GM12878 (cell line): Measurements from ENCODE around the gene ARX. TPM values are rescaled to one million over a fixed set of nuclear protein-coding genes. Genes with fewer than 3 reads are reported as not detected.

ENCODE experiments used
- ATAC-seq: fragments of 200-7000 bp; cut with Tn5 transposase; 3 replicates; pipeline ENCODE4 v1.9.1; 2020; ENCODE audit warnings: mild to moderate bottlenecking, moderate library complexity
- BruUV-seq: library from RNA; stranded (reverse); fragments of 400-500 nt; replicated peaks from 2 replicates; lab custom pipeline; 2021; lab: Mats Ljungman, UMichigan
- CTCF ChIA-PET: fragments of 300-600 bp; sonication (Branson Sonifier 250); formaldehyde crosslinking; extraction: SDS; loops from one replicate; lab custom pipeline; 2021; ENCODE audit warnings: inconsistent platforms; lab: Yijun Ruan, JAX
- POLR2A ChIA-PET: fragments of 350-600 bp; formaldehyde crosslinking; extraction: SDS; loops from one replicate; lab custom pipeline; 2021; ENCODE audit warnings: inconsistent platforms; lab: Charles Lee
- RAD21 ChIA-PET: fragments of 300-600 bp; sonication (Branson Sonifier 250); formaldehyde crosslinking; loops from one replicate; lab custom pipeline; 2023; ENCODE audit warnings: antibody characterized with exemption; ENCODE audit not compliant: unreplicated experiment; lab: Charles Lee
- SMC1A ChIA-PET: fragments of 300-600 bp; sonication (Branson Sonifier 250); formaldehyde crosslinking; loops from one replicate; lab custom pipeline; 2023; ENCODE audit not compliant: unreplicated experiment, uncharacterized antibody; lab: Charles Lee
- DNase-seq: peaks from one replicate; pipeline ENCODE4 v3.0.0-alpha.2; 2011; ENCODE audit warnings: low read depth, low spot score
- FAIRE-seq: peaks from 3 replicates; lab custom pipeline; 2011; peaks lifted over from hg19 to GRCh38; lab: Jason Lieb, UNC
- H2AFZ ChIP-seq: 2 replicates; pipeline ENCODE4 v1.6.0; 2011; ENCODE audit warnings: low read depth, low read length, control low read depth; ENCODE audit not compliant: control insufficient read depth
- H3K27ac ChIP-seq: 2 replicates; pipeline ENCODE4 v1.5.1; 2011; ENCODE audit warnings: control low read depth; ENCODE audit not compliant: control insufficient read depth, insufficient read depth
- H3K27me3 ChIP-seq, 2 experiments: replicated peaks in 1 of 2; 2 replicates each; pipeline versions ENCODE4 v1.6.0 to v1.6.1; 2011; ENCODE audit warnings: low read length in 1 of 2; ENCODE audit not compliant: control insufficient read depth in 2 of 2, insufficient read depth in 2 of 2
- H3K36me3 ChIP-seq, 2 experiments: 2 replicates each; pipeline ENCODE4 v1.5.1; 2011; ENCODE audit warnings: low read length in 1 of 2; ENCODE audit not compliant: control insufficient read depth in 2 of 2, insufficient read depth in 2 of 2
- H3K4me1 ChIP-seq: 2 replicates; pipeline ENCODE4 v1.6.1; 2011; ENCODE audit warnings: mild to moderate bottlenecking, low read length, moderate library complexity, mixed read lengths; ENCODE audit not compliant: control insufficient read depth, insufficient read depth
- H3K4me2 ChIP-seq: 2 replicates; pipeline ENCODE4 v1.6.0; 2011; ENCODE audit warnings: control low read depth; ENCODE audit not compliant: control insufficient read depth, insufficient read depth
- H3K4me3 ChIP-seq: fragments of 200-600 bp; sonication (generic); 2 replicates; pipeline ENCODE4 v1.5.1; 2016
- H3K79me2 ChIP-seq: 2 replicates; pipeline ENCODE4 v1.6.0; 2011; ENCODE audit warnings: low read length; ENCODE audit not compliant: control insufficient read depth, insufficient read depth
- H3K9ac ChIP-seq: 2 replicates; pipeline ENCODE4 v1.8.0; 2011; ENCODE audit warnings: low read length, control low read depth, mixed read lengths; ENCODE audit not compliant: control insufficient read depth, insufficient read depth
- H3K9me3 ChIP-seq: replicated peaks from 3 replicates; pipeline ENCODE4 v1.5.1; 2011; ENCODE audit warnings: mild to moderate bottlenecking, low read length; ENCODE audit not compliant: control insufficient read depth, insufficient read depth
- H4K20me1 ChIP-seq: 2 replicates; pipeline ENCODE4 v1.6.0; 2011; ENCODE audit not compliant: control insufficient read depth, insufficient read depth
- ASH2L ChIP-seq: fragments of 300-600, 200-600 bp; sonication (generic); IDR thresholded peaks from 2 replicates; pipeline ENCODE4 v1.6.1; 2017; ENCODE audit warnings: low read depth, mild to moderate bottlenecking, borderline replicate concordance
- CBX3 ChIP-seq: fragments of 200-600 bp; sonication (generic); IDR thresholded peaks from 2 replicates; pipeline ENCODE4 v1.6.1; 2016; ENCODE audit warnings: low read depth, borderline replicate concordance
- HDAC6 ChIP-seq: fragments of 200-600 bp; sonication (generic); IDR thresholded peaks from one replicate; pipeline ENCODE4 v1.8.0; 2017; ENCODE audit warnings: antibody characterized with exemption; ENCODE audit not compliant: unreplicated experiment
- HDGF ChIP-seq: fragments of 450-650 bp; IDR thresholded peaks from 2 replicates; pipeline ENCODE4 v1.6.1; 2016; ENCODE audit warnings: antibody characterized with exemption
- MTA3 ChIP-seq: IDR thresholded peaks from 2 replicates; pipeline ENCODE4 v1.6.1; 2012; ENCODE audit warnings: low read length, inconsistent platforms, borderline replicate concordance
- PAX5 ChIP-seq: IDR thresholded peaks from 2 replicates; pipeline ENCODE4 v1.6.1; 2011; ENCODE audit warnings: low read depth, low read length, borderline replicate concordance
- POLR2AphosphoS2 ChIP-seq: IDR thresholded peaks from 2 replicates; pipeline ENCODE4 v1.6.1; 2011; ENCODE audit warnings: low read depth, mild to moderate bottlenecking, low read length, improper control_type of control experiment, moderate library complexity
- RAD21 ChIP-seq: IDR thresholded peaks from 2 replicates; pipeline ENCODE4 v1.6.1; 2011; ENCODE audit warnings: mild to moderate bottlenecking, low read depth, low read length, moderate library complexity; ENCODE audit not compliant: insufficient read depth
- RAD51 ChIP-seq: fragments of 450-650 bp; IDR thresholded peaks from 2 replicates; pipeline ENCODE4 v1.6.1; 2016; ENCODE audit warnings: moderate library complexity, mild to moderate bottlenecking, inconsistent platforms
- RBBP5 ChIP-seq: fragments of 200-600 bp; sonication (generic); conservative IDR thresholded peaks from 2 replicates; pipeline ENCODE4 v1.6.1; 2016
- SMARCA5 ChIP-seq: fragments of 450-650 bp; IDR thresholded peaks from 2 replicates; pipeline ENCODE4 v1.6.1; 2017; ENCODE audit warnings: mild to moderate bottlenecking
- ZBED1 ChIP-seq: IDR thresholded peaks from 2 replicates; pipeline ENCODE4 v1.6.1; 2016; ENCODE audit warnings: borderline replicate concordance
- WGBS: methylation state at CpG from one replicate; pipeline ENCODE4 v1.1.6; 2016; ENCODE audit warnings: low lambda C conversion rate; ENCODE audit not compliant: insufficient replicate concordance, insufficient coverage; ENCODE audit errors: missing lambda C conversion rate; 5-methylcytosine and 5-hydroxymethylcytosine counted together
- in situ Hi-C: fragments of 300-500 bp; cut with MboI; formaldehyde crosslinking; loops from 9 replicates; pipeline ENCODE4 v1.14.3; 2018; ENCODE audit warnings: mixed read lengths
- intact Hi-C: fragments of 100-400 bp; cut with micrococcal nuclease; formaldehyde crosslinking; loops from one replicate; pipeline ENCODE4 v1.14.2; 2022; ENCODE audit not compliant: unreplicated experiment
- polyA plus RNA-seq, 11 experiments: library from polyadenylated mRNA; depleted of rRNA in 4 of 11; unstranded in 6 of 11; stranded (reverse) in 5 of 11; fragments of >200 nt; fragmentation: Nextera tagmentation in 4 of 11; fragmentation: Illumina TruSeq in 1 of 11; extraction: Ambion mirVana in 4 of 11; extraction: Trizol in 1 of 11; gene quantifications; 1 replicate in 1 of 11; 2 replicates in 10 of 11; pipeline versions ENCODE4 v1.2.1 to v1.2.3, GENCODE V29; 2011 to 2016; ENCODE audit warnings: inconsistent platforms in 2 of 11, missing spikeins in 2 of 11, low read depth in 1 of 11
- total RNA-seq, 4 experiments: library from RNA; depleted of rRNA in 3 of 4; stranded (reverse); fragments of >200 nt in 3 of 4; fragmentation: Illumina TruSeq in 1 of 4; extraction: Trizol in 1 of 4; gene quantifications; 2 replicates each; pipeline versions ENCODE4 v1.2.1 to v1.2.3, GENCODE V29; 2013 to 2021
- TF ChIP-seq, protein P1 (sequence below): fragments of 450-650 bp; IDR thresholded peaks from 2 replicates; pipeline ENCODE4 v1.6.1; 2018; ENCODE audit warnings: mild to moderate bottlenecking, low read depth, moderate library complexity; ENCODE audit not compliant: partially characterized antibody

The ARX gene
- total and polyA plus RNA-seq, 10 of the 15 experiments (the other 5 are each of a cell fraction or from before 2014, with no cell fraction given), result 0.03 TPM; not detected in 9

DNA sequence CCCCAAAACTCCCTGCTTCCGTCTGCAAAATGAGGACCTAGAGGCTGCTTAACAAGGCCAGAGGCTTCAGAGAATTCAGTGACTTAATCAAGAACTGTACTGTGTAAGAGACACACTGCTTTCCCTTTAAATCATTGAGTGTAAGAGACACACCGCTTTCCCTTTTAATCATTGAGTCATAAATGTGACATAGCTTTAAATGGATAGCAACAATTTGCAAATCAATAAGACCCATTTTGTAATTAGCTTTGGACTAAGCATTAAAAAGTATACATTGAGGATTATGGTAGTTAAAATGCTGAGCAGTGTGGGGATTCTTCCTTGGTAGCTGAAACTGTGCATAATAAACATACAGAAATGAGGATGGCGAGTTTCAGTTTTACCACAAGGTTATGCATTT lies 31.8 kb downstream of the ARX start:
- Histone ChIP-seq H3K79me2 (no peaks in the 10 kb centered on the region), H3K27me3 (no peaks in the 10 kb centered on the region), H3K9ac (no peak overlapping the region), H3K4me2 (no peak overlapping the region), H4K20me1 (no peaks in the 10 kb centered on the region), H3K9me3 (no peaks in the 10 kb centered on the region), H2AFZ (no peak overlapping the region), H3K4me1 (no peaks in the 10 kb centered on the region), H3K36me3 (no peaks in the 10 kb centered on the region), H3K27ac (no peak overlapping the region), H3K4me3 (no peak overlapping the region)
- 28% methylated on average over 3 of the region's 3 CpGs for WGBS
- ATAC-seq (no peak), FAIRE-seq (no peak), DNase-seq (no peak)
- TF ChIP-seq RBBP5 (no peak), RAD51 (no peak), MTA3 (no peak), ASH2L (no peak), HDGF (no peak), ZBED1 (no peak), HDAC6 (no peak), RAD21 (no peak), SMARCA5 (no peak), PAX5 (no peak), POLR2AphosphoS2 (no peak), CBX3 (no peak)
- TF ChIP-seq, protein P1, sequence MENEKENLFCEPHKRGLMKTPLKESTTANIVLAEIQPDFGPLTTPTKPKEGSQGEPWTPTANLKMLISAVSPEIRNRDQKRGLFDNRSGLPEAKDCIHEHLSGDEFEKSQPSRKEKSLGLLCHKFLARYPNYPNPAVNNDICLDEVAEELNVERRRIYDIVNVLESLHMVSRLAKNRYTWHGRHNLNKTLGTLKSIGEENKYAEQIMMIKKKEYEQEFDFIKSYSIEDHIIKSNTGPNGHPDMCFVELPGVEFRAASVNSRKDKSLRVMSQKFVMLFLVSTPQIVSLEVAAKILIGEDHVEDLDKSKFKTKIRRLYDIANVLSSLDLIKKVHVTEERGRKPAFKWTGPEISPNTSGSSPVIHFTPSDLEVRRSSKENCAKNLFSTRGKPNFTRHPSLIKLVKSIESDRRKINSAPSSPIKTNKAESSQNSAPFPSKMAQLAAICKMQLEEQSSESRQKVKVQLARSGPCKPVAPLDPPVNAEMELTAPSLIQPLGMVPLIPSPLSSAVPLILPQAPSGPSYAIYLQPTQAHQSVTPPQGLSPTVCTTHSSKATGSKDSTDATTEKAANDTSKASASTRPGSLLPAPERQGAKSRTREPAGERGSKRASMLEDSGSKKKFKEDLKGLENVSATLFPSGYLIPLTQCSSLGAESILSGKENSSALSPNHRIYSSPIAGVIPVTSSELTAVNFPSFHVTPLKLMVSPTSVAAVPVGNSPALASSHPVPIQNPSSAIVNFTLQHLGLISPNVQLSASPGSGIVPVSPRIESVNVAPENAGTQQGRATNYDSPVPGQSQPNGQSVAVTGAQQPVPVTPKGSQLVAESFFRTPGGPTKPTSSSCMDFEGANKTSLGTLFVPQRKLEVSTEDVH, result no peak
- ChIA-PET CTCF (interaction anchor here (1.7 kb wide), 1 partner anchor 145 kb away, joined by 4 read pairs; no protein-coding TSS in a partner anchor), POLR2A (no interaction called here), SMC1A (no interaction called here), RAD21 (no interaction called here)
- no TSS peak for BruUV-seq
- intact Hi-C loops, result no loop called here
- in situ Hi-C loops, result no loop called here
